NT2/D1 (cell line): Measurements from ENCODE around the gene AKAP5.

Experiments
- DNase-seq: peaks from one replicate; pipeline ENCODE4 v3.0.0-alpha.2; 2011; ENCODE audit warnings: low read depth, low spot score
- H3K27me3 ChIP-seq: 2 replicates; pipeline ENCODE4 v1.6.0; 2011; ENCODE audit warnings: mild to moderate bottlenecking; ENCODE audit not compliant: insufficient read length, insufficient read depth
- H3K36me3 ChIP-seq: 2 replicates; pipeline ENCODE4 v1.6.1; 2011; ENCODE audit warnings: mild to moderate bottlenecking, low read length, mixed read lengths; ENCODE audit not compliant: insufficient read depth, insufficient read length
- H3K4me1 ChIP-seq: 2 replicates; pipeline ENCODE4 v1.5.1; 2011; ENCODE audit not compliant: insufficient read depth, insufficient read length
- H3K4me3 ChIP-seq: 2 replicates; pipeline ENCODE4 v1.5.1; 2011; ENCODE audit warnings: low read depth; ENCODE audit not compliant: insufficient read length
- H3K9ac ChIP-seq: 2 replicates; pipeline ENCODE4 v1.6.0; 2011; ENCODE audit warnings: low read depth; ENCODE audit not compliant: insufficient read length
- H3K9me3 ChIP-seq: 2 replicates; pipeline ENCODE4 v1.5.1; 2011; ENCODE audit warnings: mild to moderate bottlenecking, low read length; ENCODE audit not compliant: insufficient read depth
- SUZ12 ChIP-seq: IDR thresholded peaks from 2 replicates; pipeline ENCODE4 v1.6.1; 2011; ENCODE audit not compliant: insufficient read length, insufficient read depth; ENCODE audit errors: extremely low read depth
- YY1 ChIP-seq: IDR thresholded peaks from 2 replicates; pipeline ENCODE4 v1.6.1; 2011; ENCODE audit not compliant: insufficient read length, insufficient read depth
- ZNF274 ChIP-seq: IDR thresholded peaks from 2 replicates; pipeline ENCODE4 v1.6.1; 2011; ENCODE audit warnings: mild to moderate bottlenecking, low read depth, low read length

AKAP5 gene

GRCh38 chr14:64474041-64474440 is 8.7 kb downstream of the AKAP5 start:
- Histone ChIP-seq H3K4me1 (no peaks in the 10 kb centered on the region), H3K9ac (no peak overlapping the region), H3K9me3 (no peaks in the 10 kb centered on the region), H3K36me3 (peaks cover 4% of the 10 kb centered on the region), H3K27me3 (no peaks in the 10 kb centered on the region), H3K4me3 (no peak overlapping the region)
- TF ChIP-seq YY1 (no peak), SUZ12 (no peak), ZNF274 (no peak)
- no peak for DNase-seq

- H3K9me3 ChIP-seq, result no peaks in the 10 kb centered on the region
Observed at GRCh38 chr14:64474698-64475097, 9.4 kb downstream of the AKAP5 start.

GRCh38 chr14:64475585-64476273 is 10.4 kb downstream of the AKAP5 start:
- H3K27me3 ChIP-seq, result no peaks in the 10 kb centered on the region
- H3K4me3 ChIP-seq, result no peak overlapping the region
- no peak for DNase-seq
- H3K9me3 ChIP-seq, result no peaks in the 10 kb centered on the region
- TF ChIP-seq SUZ12, result no peak
- TF ChIP-seq ZNF274, result no peak
- TF ChIP-seq YY1, result no peak
- peaks cover 4% of the 10 kb centered on the region for H3K36me3 ChIP-seq
- no peak overlapping the region for H3K9ac ChIP-seq
- H3K4me1 ChIP-seq, result no peaks in the 10 kb centered on the region

More at GRCh38 chr14:64474698-64475097, 9.4 kb downstream of the AKAP5 start:
- TF ChIP-seq ZNF274, result no peak
- TF ChIP-seq YY1, result no peak
- no peak for TF ChIP-seq SUZ12
- Histone ChIP-seq H3K27me3 (no peaks in the 10 kb centered on the region), H3K9ac (no peak overlapping the region), H3K36me3 (peaks cover 7% of the 10 kb centered on the region), H3K4me3 (no peak overlapping the region), H3K4me1 (no peaks in the 10 kb centered on the region)
- no peak for DNase-seq

GRCh38 chr14:64476438-64476837 is 11.1 kb downstream of the AKAP5 start:
- DNase-seq, result no peak
- TF ChIP-seq SUZ12, result no peak
- no peak for TF ChIP-seq ZNF274
- TF ChIP-seq YY1, result no peak
- Histone ChIP-seq H3K4me3 (no peak overlapping the region), H3K27me3 (no peaks in the 10 kb centered on the region), H3K9ac (no peak overlapping the region), H3K36me3 (peaks cover 4% of the 10 kb centered on the region), H3K4me1 (no peaks in the 10 kb centered on the region), H3K9me3 (no peaks in the 10 kb centered on the region)

GRCh38 chr14:64478634-64479250 is 13.4 kb downstream of the AKAP5 start:
- H3K9ac ChIP-seq, result no peak overlapping the region
- no peaks in the 10 kb centered on the region for H3K27me3 ChIP-seq
- no peaks in the 10 kb centered on the region for H3K4me1 ChIP-seq
- DNase-seq, result no peak
- TF ChIP-seq ZNF274 (no peak), YY1 (no peak), SUZ12 (no peak)
- no peak overlapping the region for H3K4me3 ChIP-seq
- H3K9me3 ChIP-seq, result no peaks in the 10 kb centered on the region
- H3K36me3 ChIP-seq, result peaks cover 4% of the 10 kb centered on the region

GRCh38 chr14:64488590-64489099 is 23.3 kb downstream of the AKAP5 start:
- Histone ChIP-seq H3K27me3 (no peaks in the 10 kb centered on the region), H3K9ac (no peak overlapping the region), H3K4me1 (no peaks in the 10 kb centered on the region), H3K4me3 (no peak overlapping the region), H3K9me3 (no peaks in the 10 kb centered on the region), H3K36me3 (peaks cover 35% of the 10 kb centered on the region)
- no peak for DNase-seq
- no peak for TF ChIP-seq SUZ12
- TF ChIP-seq ZNF274, result no peak
- no peak for TF ChIP-seq YY1

- no peaks in the 10 kb centered on the region for H3K4me1 ChIP-seq
- H3K36me3 ChIP-seq, result peaks cover 37% of the 10 kb centered on the region
- no peak for DNase-seq
- no peaks in the 10 kb centered on the region for H3K9me3 ChIP-seq
- H3K9ac ChIP-seq, result no peak overlapping the region
- H3K27me3 ChIP-seq, result no peaks in the 10 kb centered on the region
- no peak for TF ChIP-seq YY1
- no peak for TF ChIP-seq SUZ12
- TF ChIP-seq ZNF274, result no peak
- H3K4me3 ChIP-seq, result no peak overlapping the region
Observed at GRCh38 chr14:64491637-64492036, 26.3 kb downstream of the AKAP5 start.
